Measurements from ENCODE around the gene RARS1. TPM values are rescaled to one million over a fixed set of nuclear protein-coding genes. Genes with fewer than 3 reads are reported as not detected.

Gene RARS1
- total RNA-seq, 1 experiment from 2014 or later, result 128 TPM

- Histone ChIP-seq H3K27ac (ENCODE audit: low read length) (no peak overlapping the region), H3K36me3 (ENCODE audit: control insufficient read depth, insufficient read depth, low read length) (peaks cover 53% of the 10 kb centered on the region), H3K4me3 (ENCODE audit: low read depth in 2 of 2, low read length in 2 of 2) (no peak overlapping the region), H3K27me3 (ENCODE audit: control insufficient read depth, insufficient read depth, low read length) (no peaks in the 10 kb centered on the region), H3K4me1 (ENCODE audit: control insufficient read depth, insufficient read depth, low read length) (0 out of 2 replicates have a peak, but pooled peaks cover 4% of the 10 kb centered on the region), H3K9me3 (ENCODE audit: control insufficient read depth, insufficient read depth, low read depth, low read length) (no peaks in the 10 kb centered on the region)
- ATAC-seq, result no peak
- intact Hi-C loops (cut with micrococcal nuclease; ENCODE audit: unreplicated experiment), result no loop called here
- ChIA-PET POLR2A (no interaction called here), CTCF (interaction anchor here (0.7 kb wide), 1 partner anchor 265 kb away, joined by 4 read pairs; no protein-coding TSS in a partner anchor)
- no peak for TF ChIP-seq SIN3A (IDR thresholded peaks at IDR 0.05; ENCODE audit: borderline replicate concordance, insufficient read depth, low read depth, low read length)
- TF ChIP-seq POLR2AphosphoS5 (IDR thresholded peaks at IDR 0.05; ENCODE audit: low read depth, low read length), result no peak
- no peak for TF ChIP-seq REST (IDR thresholded peaks at IDR 0.05; ENCODE audit: insufficient read depth in 1 of 2, low read depth in 2 of 2, low read length in 1 of 2)
- TF ChIP-seq CTCF (IDR thresholded peaks at IDR 0.05), result no peak
- no peak for TF ChIP-seq TCF7L2 (IDR thresholded peaks at IDR 0.05; ENCODE audit: low read depth, low read length)
- DNase-seq (ENCODE audit: low read depth, low spot score), result no peak
- in situ Hi-C loops (cut with HindIII; ENCODE audit: low pct_unique_long_range_greater_than_20kb, low sequenced_read_pairs), result no loop called here
- no TSS peak for BruUV-seq (replicated peaks)
These were observed 76.0 kb downstream of the RARS1 start for GRCh38 chr5:168562279-168562678.

GRCh38 chr5:168563959-168564358, 77.7 kb downstream of the RARS1 start:
- in situ Hi-C loops (cut with HindIII; ENCODE audit: low pct_unique_long_range_greater_than_20kb, low sequenced_read_pairs), result no loop called here
- CTCF ChIA-PET, result no interaction called here
- H3K4me1 ChIP-seq (ENCODE audit: control insufficient read depth, insufficient read depth, low read length), result 0 out of 2 replicates have a peak, but pooled peaks cover 4% of the 10 kb centered on the region
- ATAC-seq, result no peak
- H3K4me3 ChIP-seq (ENCODE audit: low read depth in 2 of 2, low read length in 2 of 2), result no peak overlapping the region
- intact Hi-C loops (cut with micrococcal nuclease; ENCODE audit: unreplicated experiment), result no loop called here
- no peak for DNase-seq (ENCODE audit: low read depth, low spot score)
- no TSS peak for BruUV-seq (replicated peaks)
- TF ChIP-seq CTCF (IDR thresholded peaks at IDR 0.05), result no peak
- no peak for TF ChIP-seq TCF7L2 (IDR thresholded peaks at IDR 0.05; ENCODE audit: low read depth, low read length)
- TF ChIP-seq REST (IDR thresholded peaks at IDR 0.05; ENCODE audit: insufficient read depth in 1 of 2, low read depth in 2 of 2, low read length in 1 of 2), result no peak
- no peak for TF ChIP-seq SIN3A (IDR thresholded peaks at IDR 0.05; ENCODE audit: borderline replicate concordance, insufficient read depth, low read depth, low read length)
- TF ChIP-seq POLR2AphosphoS5 (IDR thresholded peaks at IDR 0.05; ENCODE audit: low read depth, low read length), result no peak
- no peaks in the 10 kb centered on the region for H3K27me3 ChIP-seq (ENCODE audit: control insufficient read depth, insufficient read depth, low read length)
- no peak overlapping the region for H3K27ac ChIP-seq (ENCODE audit: low read length)
- no peaks in the 10 kb centered on the region for H3K9me3 ChIP-seq (ENCODE audit: control insufficient read depth, insufficient read depth, low read depth, low read length)
- peaks cover 48% of the 10 kb centered on the region for H3K36me3 ChIP-seq (ENCODE audit: control insufficient read depth, insufficient read depth, low read length)
- POLR2A ChIA-PET, result no interaction called here

Data from Panc1 (cell line).